Adrenal gland (tissue), 12 donors: Measurements from ENCODE around the gene RND3. TPM values are rescaled to one million over a fixed set of nuclear protein-coding genes. Genes with fewer than 3 reads are reported as not detected.

Source experiments
- DNase-seq, 7 donors: peaks; one replicate each; pipeline ENCODE4 v3.0.0-alpha.2; 2019 to 2020
- H3K27ac ChIP-seq, 5 donors: fragments of 200-600 bp; sonication (generic) in 4 of 5; 1 replicate in 3 of 5; 2 replicates in 2 of 5; pipeline versions ENCODE4 v1.5.1 to v1.8.0; 2016 to 2020; ENCODE audit warnings: mild to moderate bottlenecking in 1 of 5
- H3K27me3 ChIP-seq: fragments of 200-600 bp; 2 replicates; pipeline ENCODE4 v1.8.0; 2021
- H3K36me3 ChIP-seq, 2 donors: fragments of 200-600 bp; replicated peaks in 1 of 2; 1 replicate in 1 of 2; 2 replicates in 1 of 2; pipeline versions ENCODE4 v1.5.1 to v1.8.0; 2018 to 2022
- H3K4me1 ChIP-seq, 2 donors: fragments of 200-600 bp; replicated peaks in 1 of 2; 1 replicate in 1 of 2; 2 replicates in 1 of 2; pipeline versions ENCODE4 v1.5.1 to v1.8.0; 2018 to 2021
- H3K4me3 ChIP-seq, 4 donors: fragments of 200-600 bp; sonication (generic) in 3 of 4; one replicate each; pipeline ENCODE4 v1.5.1; 2016 to 2018
- H3K9me3 ChIP-seq, 3 donors: fragments of 200-600 bp; sonication (generic) in 1 of 3; replicated peaks in 1 of 3; 1 replicate in 2 of 3; 2 replicates in 1 of 3; pipeline versions ENCODE4 v1.5.1 to v1.8.0; 2016 to 2021
- POLR2A ChIP-seq, 2 donors: fragments of 450-650 bp; IDR thresholded peaks; one replicate each; pipeline ENCODE4 v1.6.1; 2017; ENCODE audit warnings: antibody characterized with exemption in 2 of 2, mild to moderate bottlenecking in 2 of 2, moderate library complexity in 1 of 2
- WGBS, 4 donors: extraction: QIAGEN DNeasy Blood & Tissue Kit in 2 of 4; methylation state at CpG; one replicate each; pipeline versions ENCODE4 v1.1.5 to v1.1.7; 2013 to 2017; 5-methylcytosine and 5-hydroxymethylcytosine counted together
- intact Hi-C, 2 donors: fragments of 100-400 bp; cut with DNase I; formaldehyde crosslinking; loops; one replicate each; pipeline versions ENCODE4 v1.14.1 to v1.15.0; 2022 to 2023
- polyA plus RNA-seq, 3 donors: library from polyadenylated mRNA; stranded (reverse); fragments of 200-250 nt in 2 of 3; fragments of 350-450 nt in 1 of 3; fragmentation: Illumina TruSeq in 1 of 3; extraction: RNeasy Lipid Tissue Mini Kit (QIAGEN cat#74804) in 1 of 3; gene quantifications; one replicate each; pipeline ENCODE4 v1.2.3, GENCODE V29; 2013 to 2014
- total RNA-seq, 9 donors: library from RNA; depleted of rRNA in 4 of 9; stranded (reverse); fragments of >200 nt in 4 of 9; fragments of 120-200 nt in 1 of 9; fragmentation: NEBNext Ultra II Directional in 1 of 9; extraction: Animal tissue kit (Norgen Biotek cat#: 25700) in 1 of 9; gene quantifications; one replicate each; pipeline versions ENCODE4 v1.1.0 to v1.2.4, GENCODE V29; 2013 to 2023
- TF ChIP-seq, protein P1 (sequence below), 6 experiments: fragments of 450-650 bp in 4 of 6; fragments of 200-600 bp in 2 of 6; sonication (generic) in 1 of 6; IDR thresholded peaks; 1 replicate in 5 of 6; 2 replicates in 1 of 6; pipeline versions ENCODE4 v1.5.1 to v1.8.0; 2016 to 2021; ENCODE audit warnings: antibody characterized with exemption in 6 of 6, mild to moderate bottlenecking in 2 of 6, moderate library complexity in 1 of 6
- donor health status: healthy with polysubstance abuse.
- donor health status: Bipolar disorder and iron deficiency.
- donor health status: DM: yes; HTN: yes; CAD: no.
- donor health status: DM: no; HTN: no; CAD: no.
- donor health status: DM: no; HTN: no; CAD: no.
- donor health status: DM: yes; HTN: yes; CAD: no.

The RND3 gene
- total and polyA plus RNA-seq, 12 donors = 25.3 to 118 (median 52.4) TPM

DNA sequence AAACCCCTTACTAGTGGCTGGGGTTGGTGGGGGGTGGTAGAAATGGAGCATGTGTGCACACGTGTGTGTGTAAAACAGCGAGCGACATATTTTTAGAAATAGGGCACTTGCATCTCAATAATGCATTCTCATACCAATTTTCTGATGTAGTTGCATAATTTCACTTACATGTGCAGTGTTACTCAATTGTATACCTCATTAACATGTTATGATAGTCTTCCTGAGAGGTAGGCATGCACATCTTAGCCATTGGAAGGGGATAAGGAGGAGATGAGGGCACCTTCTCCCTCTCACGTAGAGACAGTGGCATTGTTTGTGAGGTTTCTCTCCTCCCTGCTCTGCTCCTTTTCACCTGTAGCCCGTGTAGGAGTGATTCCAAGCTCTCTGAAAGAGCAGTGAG, 44.6 kb upstream of the RND3 start:
- no peaks in the 10 kb centered on the region for H3K36me3 ChIP-seq
- WGBS, 4 donors = 88 to 95% (median 94%) methylated on average over 5 of the region's 5 CpGs
- H3K9me3 ChIP-seq = no peaks in the 10 kb centered on the region
- DNase-seq = no peak
- no peak overlapping the region for H3K27ac ChIP-seq
- intact Hi-C loops = no loop called here
- no peaks in the 10 kb centered on the region for H3K27me3 ChIP-seq
- TF ChIP-seq, protein P1, sequence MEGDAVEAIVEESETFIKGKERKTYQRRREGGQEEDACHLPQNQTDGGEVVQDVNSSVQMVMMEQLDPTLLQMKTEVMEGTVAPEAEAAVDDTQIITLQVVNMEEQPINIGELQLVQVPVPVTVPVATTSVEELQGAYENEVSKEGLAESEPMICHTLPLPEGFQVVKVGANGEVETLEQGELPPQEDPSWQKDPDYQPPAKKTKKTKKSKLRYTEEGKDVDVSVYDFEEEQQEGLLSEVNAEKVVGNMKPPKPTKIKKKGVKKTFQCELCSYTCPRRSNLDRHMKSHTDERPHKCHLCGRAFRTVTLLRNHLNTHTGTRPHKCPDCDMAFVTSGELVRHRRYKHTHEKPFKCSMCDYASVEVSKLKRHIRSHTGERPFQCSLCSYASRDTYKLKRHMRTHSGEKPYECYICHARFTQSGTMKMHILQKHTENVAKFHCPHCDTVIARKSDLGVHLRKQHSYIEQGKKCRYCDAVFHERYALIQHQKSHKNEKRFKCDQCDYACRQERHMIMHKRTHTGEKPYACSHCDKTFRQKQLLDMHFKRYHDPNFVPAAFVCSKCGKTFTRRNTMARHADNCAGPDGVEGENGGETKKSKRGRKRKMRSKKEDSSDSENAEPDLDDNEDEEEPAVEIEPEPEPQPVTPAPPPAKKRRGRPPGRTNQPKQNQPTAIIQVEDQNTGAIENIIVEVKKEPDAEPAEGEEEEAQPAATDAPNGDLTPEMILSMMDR (IDR thresholded peaks at IDR 0.05) = no peak
- TF ChIP-seq POLR2A (IDR thresholded peaks at IDR 0.05) = no peak
- no peak overlapping the region for H3K4me3 ChIP-seq
- H3K4me1 ChIP-seq = peaks cover 4 to 11% of the 10 kb centered on the region in 2 donors

DNA sequence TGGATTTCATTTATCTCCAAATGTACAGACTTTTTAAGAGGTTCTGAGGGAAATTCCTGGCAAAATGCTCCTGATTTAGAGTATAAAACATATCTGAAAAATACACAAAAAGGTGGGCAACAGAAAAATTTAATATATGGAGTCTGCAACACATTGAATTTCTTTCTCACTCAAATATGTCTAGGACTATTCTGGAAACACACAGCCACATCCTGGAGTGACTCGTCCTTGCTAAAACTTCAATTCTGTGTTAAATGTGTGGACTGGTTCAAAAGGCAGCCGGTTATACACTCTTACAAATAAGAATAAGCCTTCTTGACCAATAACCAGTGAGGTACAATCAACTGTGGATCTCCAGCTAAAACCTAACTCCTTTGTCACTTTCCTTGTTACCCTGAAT, 44.1 kb upstream of the RND3 start:
- no peaks in the 10 kb centered on the region for H3K36me3 ChIP-seq
- TF ChIP-seq, protein P1 (IDR thresholded peaks at IDR 0.05) = no peak
- no peak for TF ChIP-seq POLR2A (IDR thresholded peaks at IDR 0.05)
- no peak overlapping the region for H3K27ac ChIP-seq
- H3K27me3 ChIP-seq = no peaks in the 10 kb centered on the region
- intact Hi-C loops = no loop called here
- DNase-seq = no peak
- no peaks in the 10 kb centered on the region for H3K9me3 ChIP-seq
- no peak overlapping the region for H3K4me3 ChIP-seq
- H3K4me1 ChIP-seq = peaks cover 8 to 13% of the 10 kb centered on the region in 2 donors
- WGBS, 4 donors = 84 to 92% (median 90%) methylated on average over 2 of the region's 2 CpGs

DNA sequence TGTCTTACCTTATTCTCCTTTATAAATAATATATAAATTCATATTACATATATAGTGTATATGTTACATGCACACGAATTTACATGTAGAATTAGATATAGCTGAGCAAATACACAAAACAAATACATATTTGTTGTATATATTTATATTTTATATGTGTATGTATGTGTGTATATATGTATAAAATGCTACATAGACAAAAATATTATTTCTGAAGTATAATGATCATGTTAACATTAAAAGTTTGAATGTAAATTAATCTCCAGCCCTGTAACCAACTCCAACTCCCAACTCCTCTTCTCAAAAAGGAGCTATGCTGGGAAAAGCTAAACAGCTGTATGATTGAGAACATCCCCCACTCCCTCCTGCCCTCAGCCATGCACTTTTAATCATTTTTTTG, 42.7 kb upstream of the RND3 start:
- peaks cover 11 to 16% of the 10 kb centered on the region in 2 donors for H3K4me1 ChIP-seq
- DNase-seq = no peak
- H3K27ac ChIP-seq = no peak overlapping the region
- WGBS, 4 donors = 84 to 88% (median 86%) methylated on average over 1 of the region's 1 CpG
- no peak overlapping the region for H3K4me3 ChIP-seq
- H3K9me3 ChIP-seq = no peaks in the 10 kb centered on the region
- H3K36me3 ChIP-seq = no peaks in the 10 kb centered on the region
- no peaks in the 10 kb centered on the region for H3K27me3 ChIP-seq
- intact Hi-C loops = no loop called here
- TF ChIP-seq, protein P1 (IDR thresholded peaks at IDR 0.05) = no peak
- TF ChIP-seq POLR2A (IDR thresholded peaks at IDR 0.05) = no peak

DNA sequence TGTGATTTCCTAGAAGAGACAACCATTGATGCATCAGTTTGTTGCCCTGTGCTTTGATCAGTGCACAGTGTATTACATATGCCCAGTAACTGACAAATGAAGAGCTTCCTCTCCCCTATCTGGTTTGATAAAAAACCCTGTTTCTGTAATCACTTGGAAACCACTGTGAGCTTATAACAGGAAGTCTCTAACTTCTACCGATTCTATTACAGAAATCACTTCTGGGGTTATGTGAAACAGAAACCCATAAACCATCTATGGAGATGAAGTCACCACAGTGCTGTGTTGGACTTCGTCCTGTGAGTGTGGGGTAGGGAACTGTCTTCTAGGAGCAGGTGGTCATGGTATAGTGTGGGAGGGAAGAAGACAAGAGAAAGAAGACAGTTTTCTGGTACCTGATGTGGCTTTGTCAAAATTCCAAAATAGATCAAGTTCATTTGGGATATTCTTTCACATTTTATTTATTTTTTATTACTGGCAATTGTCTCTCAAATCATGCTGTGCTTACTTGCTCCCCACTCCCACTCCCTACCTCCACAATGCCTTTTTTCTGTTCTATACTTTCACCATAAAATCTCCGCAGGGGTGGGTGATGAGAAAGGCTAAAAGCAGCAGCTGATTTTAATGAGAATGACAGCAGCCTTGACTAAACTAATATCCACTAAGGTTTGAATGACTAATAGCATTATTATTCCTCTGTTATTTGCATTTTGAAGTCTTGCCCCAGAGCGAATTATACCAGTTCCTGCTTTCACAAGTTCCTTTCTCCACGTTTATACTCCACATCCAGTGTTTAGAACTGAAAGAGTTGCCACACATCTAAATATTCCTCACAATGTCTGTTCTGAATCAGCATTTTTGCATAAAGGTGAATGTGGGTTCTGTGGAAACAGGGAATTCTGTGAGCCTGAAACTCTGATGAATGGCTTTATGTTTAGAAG, 41.7 kb upstream of the RND3 start:
- H3K4me1 ChIP-seq = peaks cover 11 to 16% of the 10 kb centered on the region in 2 donors
- intact Hi-C loops = no loop called here

More for the DNA sequence above, 41.7 kb upstream of the RND3 start:
- H3K9me3 ChIP-seq = no peaks in the 10 kb centered on the region
- 41 to 45% (median 42%) methylated on average over 5 of the region's 5 CpGs for WGBS, 4 donors
- no peaks in the 10 kb centered on the region for H3K27me3 ChIP-seq
- H3K27ac ChIP-seq = peak overlapping the region in 2 of 5 donors; percentile 23 to 41
- no peak overlapping the region for H3K4me3 ChIP-seq
- no peak for DNase-seq
- H3K36me3 ChIP-seq = no peaks in the 10 kb centered on the region
- TF ChIP-seq POLR2A (IDR thresholded peaks at IDR 0.05) = no peak
- TF ChIP-seq, protein P1 (IDR thresholded peaks at IDR 0.05) = no peak
